ENCODE data around the gene ANO8. TPM values are rescaled to one million over a fixed set of nuclear protein-coding genes. Genes with fewer than 3 reads are reported as not detected.

ANO8 gene
- total and polyA plus RNA-seq, 2 donors (not counting 1 experiment from before 2014, with no cell fraction given): 3.0 to 5.2 TPM

DNA sequence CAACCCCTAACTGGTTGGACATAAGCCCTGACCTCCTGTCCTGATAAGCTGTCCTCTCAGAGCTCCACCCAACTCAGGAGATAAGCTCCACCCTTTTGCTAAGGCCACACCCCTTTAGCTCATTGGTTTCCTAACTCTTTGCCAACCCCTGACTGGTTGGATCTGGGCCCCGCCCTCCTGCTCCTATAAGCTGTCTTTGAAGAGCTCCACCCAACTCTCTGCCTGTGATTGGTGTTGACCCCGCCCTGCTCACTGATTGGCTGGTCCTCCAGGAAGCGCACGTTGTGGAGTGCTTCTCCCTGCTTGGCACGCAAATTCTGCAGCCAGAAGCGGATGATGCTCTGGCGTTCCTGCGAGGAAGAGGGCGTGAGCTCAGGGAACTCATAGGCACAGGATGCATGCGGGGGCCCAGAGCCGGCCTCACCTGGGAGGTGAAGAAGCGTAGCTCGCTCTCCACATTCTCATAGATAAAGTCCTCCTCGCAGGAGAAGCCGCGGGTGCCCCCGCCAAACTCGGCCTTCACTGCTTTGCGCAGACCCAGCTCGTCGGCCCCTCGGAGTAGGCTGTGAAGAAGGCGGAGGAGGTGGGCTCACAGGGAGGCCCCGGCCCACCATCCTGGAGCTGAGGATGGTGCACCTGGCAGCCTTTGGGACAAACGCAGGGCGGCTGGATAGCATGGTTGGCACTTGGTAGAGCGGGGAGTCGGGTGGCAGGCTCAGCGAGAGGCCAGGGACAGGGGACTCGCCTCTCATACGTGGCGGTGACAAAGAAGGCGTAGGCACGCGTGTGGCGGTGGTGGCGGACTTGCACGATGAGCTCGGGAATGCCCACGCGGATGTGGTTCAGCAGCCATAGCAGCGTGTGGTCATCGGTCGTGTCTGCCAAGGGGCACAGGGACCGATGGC is 1.7 kb downstream of the ANO8 start:
- Histone ChIP-seq H3K27me3 (replicated peaks in 1 of 4; ENCODE audit: control extremely low read depth in 1 of 4, control insufficient read depth in 3 of 4, insufficient read depth in 4 of 4, low read length in 3 of 4) (peaks cover 0 to 25% (median 1%) of the 10 kb centered on the region in 4 experiments), H4K20me1 (ENCODE audit: control insufficient read depth, insufficient read depth, low read length, poor library complexity, severe bottlenecking) (no peaks in the 10 kb centered on the region), H3K4me2 (replicated peaks; ENCODE audit: low read depth, low read length, poor library complexity, severe bottlenecking) (no peak overlapping the region), H3K4me1 (ENCODE audit: control insufficient read depth in 2 of 2, insufficient read depth in 2 of 2, low read length in 2 of 2) (peaks cover 26 to 39% of the 10 kb centered on the region in 2 donors), H2AFZ (ENCODE audit: insufficient read depth, low read depth, low read length, poor library complexity, severe bottlenecking) (no peak overlapping the region), H3K36me3 (replicated peaks in 1 of 2; ENCODE audit: control extremely low read depth in 1 of 2, control insufficient read depth in 1 of 2, extremely low read depth in 1 of 2, insufficient read depth in 2 of 2, low read length in 1 of 2) (no peaks in the 10 kb centered on the region), H3K9ac (ENCODE audit: low read length) (no peak overlapping the region), H3K4me3 (ENCODE audit: control extremely low read depth in 1 of 5, extremely low read depth in 1 of 5, insufficient read depth in 1 of 5, low read depth in 2 of 5, low read length in 4 of 5) (no peak overlapping the region), H3K9me3 (ENCODE audit: control extremely low read depth in 1 of 3, control insufficient read depth in 2 of 3, insufficient read depth in 1 of 3, low read length in 2 of 3) (peaks cover 0 to 10% (median 0%) of the 10 kb centered on the region in 3 donors), H3K79me2 (ENCODE audit: control insufficient read depth, insufficient read depth, low read length) (peaks cover under 1% of the 10 kb centered on the region), H3K27ac (ENCODE audit: low read length in 2 of 2) (no peak overlapping the region)
- Mint-ChIP-seq H3K4me3 (no peak overlapping the region), H3K9me3 (ENCODE audit: insufficient read depth) (no peaks in the 10 kb centered on the region), H3K4me1 (peaks cover 42% of the 10 kb centered on the region), H3K27me3 (peaks cover 6% of the 10 kb centered on the region), H3K27ac (no peak overlapping the region)
- no peak for TF ChIP-seq EZH2 (IDR thresholded peaks at IDR 0.05; ENCODE audit: borderline replicate concordance, insufficient read depth, low read depth, low read length, poor library complexity, severe bottlenecking)
- TF ChIP-seq, protein P1, sequence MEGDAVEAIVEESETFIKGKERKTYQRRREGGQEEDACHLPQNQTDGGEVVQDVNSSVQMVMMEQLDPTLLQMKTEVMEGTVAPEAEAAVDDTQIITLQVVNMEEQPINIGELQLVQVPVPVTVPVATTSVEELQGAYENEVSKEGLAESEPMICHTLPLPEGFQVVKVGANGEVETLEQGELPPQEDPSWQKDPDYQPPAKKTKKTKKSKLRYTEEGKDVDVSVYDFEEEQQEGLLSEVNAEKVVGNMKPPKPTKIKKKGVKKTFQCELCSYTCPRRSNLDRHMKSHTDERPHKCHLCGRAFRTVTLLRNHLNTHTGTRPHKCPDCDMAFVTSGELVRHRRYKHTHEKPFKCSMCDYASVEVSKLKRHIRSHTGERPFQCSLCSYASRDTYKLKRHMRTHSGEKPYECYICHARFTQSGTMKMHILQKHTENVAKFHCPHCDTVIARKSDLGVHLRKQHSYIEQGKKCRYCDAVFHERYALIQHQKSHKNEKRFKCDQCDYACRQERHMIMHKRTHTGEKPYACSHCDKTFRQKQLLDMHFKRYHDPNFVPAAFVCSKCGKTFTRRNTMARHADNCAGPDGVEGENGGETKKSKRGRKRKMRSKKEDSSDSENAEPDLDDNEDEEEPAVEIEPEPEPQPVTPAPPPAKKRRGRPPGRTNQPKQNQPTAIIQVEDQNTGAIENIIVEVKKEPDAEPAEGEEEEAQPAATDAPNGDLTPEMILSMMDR (IDR thresholded peaks at IDR 0.05): no peak
- POLR2A ChIA-PET: interaction anchor here (0.6 to 1.4 kb wide), 2 partner anchors 14 to 24 kb away, joined by 4 to 5 read pairs; partner anchors contain the start of gene DDA1
- CTCF ChIA-PET: interaction anchor here (0.7 to 1.6 kb wide), 7 partner anchors 11 to 59 kb away, joined by 3 to 6 read pairs (median 4); no protein-coding TSS in a partner anchor
- intact Hi-C loops (cut with micrococcal nuclease): no loop called here
- peak; percentile 49 for DNase-seq
- WGBS (ENCODE audit: insufficient coverage): 98% methylated on average over 43 of the region's 45 CpGs
- ATAC-seq (ENCODE audit: low read depth): no peak

DNA sequence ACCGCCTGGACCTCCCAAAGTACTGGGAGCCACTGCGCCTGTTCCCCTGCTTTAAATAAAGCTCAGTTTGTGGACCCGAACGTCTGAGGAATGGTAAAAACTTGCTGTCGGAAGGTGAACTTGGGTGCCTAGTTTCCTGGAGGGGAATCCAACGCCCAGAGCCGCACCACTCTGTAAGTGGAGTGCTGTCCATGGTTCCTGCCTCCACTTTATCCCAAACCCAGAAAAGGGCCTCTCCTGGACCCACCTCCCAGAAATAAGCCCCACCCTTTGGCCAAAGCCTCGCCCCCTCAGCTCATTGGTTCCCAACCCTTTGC is 2.3 kb downstream of the ANO8 start:
- intact Hi-C loops (cut with micrococcal nuclease): no loop called here

More for the DNA sequence above, 2.3 kb downstream of the ANO8 start:
- ATAC-seq (ENCODE audit: low read depth) (no peak), DNase-seq (no peak)
- TF ChIP-seq EZH2 (IDR thresholded peaks at IDR 0.05; ENCODE audit: borderline replicate concordance, insufficient read depth, low read depth, low read length, poor library complexity, severe bottlenecking): no peak
- TF ChIP-seq, protein P1 (IDR thresholded peaks at IDR 0.05): no peak
- Histone ChIP-seq H4K20me1 (ENCODE audit: control insufficient read depth, insufficient read depth, low read length, poor library complexity, severe bottlenecking) (no peaks in the 10 kb centered on the region), H3K27me3 (replicated peaks in 1 of 4; ENCODE audit: control extremely low read depth in 1 of 4, control insufficient read depth in 3 of 4, insufficient read depth in 4 of 4, low read length in 3 of 4) (peaks cover 0 to 25% (median 1%) of the 10 kb centered on the region in 4 experiments), H3K9ac (ENCODE audit: low read length) (no peak overlapping the region), H3K4me1 (ENCODE audit: control insufficient read depth in 2 of 2, insufficient read depth in 2 of 2, low read length in 2 of 2) (peaks cover 25 to 35% of the 10 kb centered on the region in 2 donors), H3K4me2 (replicated peaks; ENCODE audit: low read depth, low read length, poor library complexity, severe bottlenecking) (no peak overlapping the region), H2AFZ (ENCODE audit: insufficient read depth, low read depth, low read length, poor library complexity, severe bottlenecking) (no peak overlapping the region), H3K27ac (ENCODE audit: low read length in 2 of 2) (no peak overlapping the region), H3K9me3 (ENCODE audit: control extremely low read depth in 1 of 3, control insufficient read depth in 2 of 3, insufficient read depth in 1 of 3, low read length in 2 of 3) (peaks cover 0 to 10% (median 0%) of the 10 kb centered on the region in 3 donors), H3K79me2 (ENCODE audit: control insufficient read depth, insufficient read depth, low read length) (no peaks in the 10 kb centered on the region), H3K4me3 (ENCODE audit: control extremely low read depth in 1 of 5, extremely low read depth in 1 of 5, insufficient read depth in 1 of 5, low read depth in 2 of 5, low read length in 4 of 5) (no peak overlapping the region), H3K36me3 (replicated peaks in 1 of 2; ENCODE audit: control extremely low read depth in 1 of 2, control insufficient read depth in 1 of 2, extremely low read depth in 1 of 2, insufficient read depth in 2 of 2, low read length in 1 of 2) (no peaks in the 10 kb centered on the region)
- CTCF ChIA-PET: interaction anchor here (0.6 to 1.3 kb wide), 6 partner anchors 13 to 167 kb away, joined by 3 to 4 read pairs (median 3); no protein-coding TSS in a partner anchor
- H3K4me3 Mint-ChIP-seq: no peak overlapping the region
- no peaks in the 10 kb centered on the region for H3K9me3 Mint-ChIP-seq (ENCODE audit: insufficient read depth)
- H3K27me3 Mint-ChIP-seq: peaks cover 6% of the 10 kb centered on the region
- H3K27ac Mint-ChIP-seq: no peak overlapping the region
- peaks cover 39% of the 10 kb centered on the region for H3K4me1 Mint-ChIP-seq
- 94% methylated on average over 8 of the region's 8 CpGs for WGBS (ENCODE audit: insufficient coverage)
- POLR2A ChIA-PET: interaction anchor here (0.6 to 1.4 kb wide), 2 partner anchors 13 to 23 kb away, joined by 4 to 5 read pairs; partner anchors contain the start of gene DDA1

Data from B cell (primary cell).